H1 (cell line): ENCODE measurements around the gene CAMK2A.

Experiments
- CEBPB ChIP-seq: IDR thresholded peaks from 2 replicates; pipeline ENCODE4 v1.6.1; 2012; ENCODE audit warnings: low read depth, low read length
- EGR1 ChIP-seq: IDR thresholded peaks from 2 replicates; pipeline ENCODE4 v1.6.1; 2011; ENCODE audit warnings: low read depth, low read length, borderline replicate concordance
- EP300 ChIP-seq, 2 experiments: IDR thresholded peaks; 1 replicate in 1 of 2; 2 replicates in 1 of 2; pipeline ENCODE4 v1.6.1; 2011 to 2012; ENCODE audit warnings: low read depth in 2 of 2, low read length in 2 of 2, mild to moderate bottlenecking in 2 of 2, borderline replicate concordance in 1 of 2, inconsistent platforms in 1 of 2, moderate library complexity in 1 of 2
- GTF2F1 ChIP-seq: IDR thresholded peaks from 2 replicates; pipeline ENCODE4 v1.6.1; 2012; ENCODE audit warnings: low read depth, low read length, improper control_type of control experiment, borderline replicate concordance
- MAFK ChIP-seq: IDR thresholded peaks from 2 replicates; pipeline ENCODE4 v1.6.1; 2012; ENCODE audit warnings: low read depth, mild to moderate bottlenecking, improper control_type of control experiment, low read length
- POLR2A ChIP-seq, 2 experiments: IDR thresholded peaks; 1 replicate in 1 of 2; 2 replicates in 1 of 2; pipeline ENCODE4 v1.6.1; 2011; ENCODE audit warnings: low read depth in 2 of 2, low read length in 2 of 2, mild to moderate bottlenecking in 2 of 2; ENCODE audit errors: control extremely low read depth in 1 of 2
- TEAD4 ChIP-seq: IDR thresholded peaks from 2 replicates; pipeline ENCODE4 v1.6.1; 2012; ENCODE audit warnings: low read depth, low read length, inconsistent platforms, mixed read lengths
- TF ChIP-seq, protein P1 (sequence below), 3 experiments: IDR thresholded peaks; 1 replicate in 2 of 3; 2 replicates in 1 of 3; pipeline versions ENCODE4 v1.5.1 to v1.6.1; 2011; ENCODE audit warnings: low read length in 3 of 3, mild to moderate bottlenecking in 3 of 3, inconsistent platforms in 2 of 3, low read depth in 1 of 3, moderate library complexity in 1 of 3; ENCODE audit not compliant: insufficient read depth in 1 of 3; ENCODE audit errors: control extremely low read depth in 1 of 3

DNA sequence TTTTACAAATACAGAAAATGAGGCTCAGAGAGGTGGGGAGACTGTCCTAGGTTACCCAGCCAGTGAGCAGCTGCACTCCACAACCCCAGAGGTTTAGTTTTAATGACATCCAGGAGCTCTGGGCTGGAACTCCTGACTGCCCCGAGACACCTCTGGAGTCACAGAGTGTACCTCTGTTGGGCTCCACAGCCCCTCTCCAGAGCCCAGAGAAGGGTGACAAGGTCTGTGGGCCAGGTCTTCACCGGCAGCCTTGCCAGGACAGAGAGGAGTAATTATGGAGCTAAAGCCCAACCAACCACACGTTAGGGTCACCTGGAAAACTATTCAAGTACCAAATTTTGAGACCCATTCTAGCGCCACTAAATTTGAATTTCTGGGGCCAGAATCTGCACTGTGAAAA is 111.9 kb downstream of the CAMK2A start:
- TF ChIP-seq, protein P1, sequence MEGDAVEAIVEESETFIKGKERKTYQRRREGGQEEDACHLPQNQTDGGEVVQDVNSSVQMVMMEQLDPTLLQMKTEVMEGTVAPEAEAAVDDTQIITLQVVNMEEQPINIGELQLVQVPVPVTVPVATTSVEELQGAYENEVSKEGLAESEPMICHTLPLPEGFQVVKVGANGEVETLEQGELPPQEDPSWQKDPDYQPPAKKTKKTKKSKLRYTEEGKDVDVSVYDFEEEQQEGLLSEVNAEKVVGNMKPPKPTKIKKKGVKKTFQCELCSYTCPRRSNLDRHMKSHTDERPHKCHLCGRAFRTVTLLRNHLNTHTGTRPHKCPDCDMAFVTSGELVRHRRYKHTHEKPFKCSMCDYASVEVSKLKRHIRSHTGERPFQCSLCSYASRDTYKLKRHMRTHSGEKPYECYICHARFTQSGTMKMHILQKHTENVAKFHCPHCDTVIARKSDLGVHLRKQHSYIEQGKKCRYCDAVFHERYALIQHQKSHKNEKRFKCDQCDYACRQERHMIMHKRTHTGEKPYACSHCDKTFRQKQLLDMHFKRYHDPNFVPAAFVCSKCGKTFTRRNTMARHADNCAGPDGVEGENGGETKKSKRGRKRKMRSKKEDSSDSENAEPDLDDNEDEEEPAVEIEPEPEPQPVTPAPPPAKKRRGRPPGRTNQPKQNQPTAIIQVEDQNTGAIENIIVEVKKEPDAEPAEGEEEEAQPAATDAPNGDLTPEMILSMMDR (IDR thresholded peaks at IDR 0.05; ENCODE audit: control extremely low read depth in 1 of 3, insufficient read depth in 1 of 3, low read depth in 1 of 3, low read length in 3 of 3), result no peak
- no peak for TF ChIP-seq EP300 (IDR thresholded peaks at IDR 0.05; ENCODE audit: borderline replicate concordance in 1 of 2, low read depth in 2 of 2, low read length in 2 of 2)
- TF ChIP-seq CEBPB, result no peak
- no peak for TF ChIP-seq POLR2A (IDR thresholded peaks at IDR 0.05; ENCODE audit: control extremely low read depth in 1 of 2, low read depth in 2 of 2, low read length in 2 of 2)
- TF ChIP-seq EGR1, result no peak
- TF ChIP-seq TEAD4, result no peak
- no peak for TF ChIP-seq GTF2F1
- TF ChIP-seq MAFK, result no peak
